Fibroblast of lung (primary cell): ENCODE measurements around the gene ARHGAP45.

Experiments
- EZH2 ChIP-seq: IDR thresholded peaks from 2 replicates; pipeline ENCODE4 v1.5.1; 2012; ENCODE audit warnings: low read length, control low read depth, mild to moderate bottlenecking; ENCODE audit errors: missing control alignments
- TF ChIP-seq, protein P1 (sequence below), 2 donors: IDR thresholded peaks in 1 of 2; conservative IDR thresholded peaks in 1 of 2; 1 replicate in 1 of 2; 2 replicates in 1 of 2; pipeline ENCODE4 v1.5.1; 2011 to 2012; ENCODE audit warnings: low read length in 2 of 2, control low read depth in 1 of 2, inconsistent platforms in 1 of 2, low read depth in 1 of 2, mild to moderate bottlenecking in 1 of 2

DNA sequence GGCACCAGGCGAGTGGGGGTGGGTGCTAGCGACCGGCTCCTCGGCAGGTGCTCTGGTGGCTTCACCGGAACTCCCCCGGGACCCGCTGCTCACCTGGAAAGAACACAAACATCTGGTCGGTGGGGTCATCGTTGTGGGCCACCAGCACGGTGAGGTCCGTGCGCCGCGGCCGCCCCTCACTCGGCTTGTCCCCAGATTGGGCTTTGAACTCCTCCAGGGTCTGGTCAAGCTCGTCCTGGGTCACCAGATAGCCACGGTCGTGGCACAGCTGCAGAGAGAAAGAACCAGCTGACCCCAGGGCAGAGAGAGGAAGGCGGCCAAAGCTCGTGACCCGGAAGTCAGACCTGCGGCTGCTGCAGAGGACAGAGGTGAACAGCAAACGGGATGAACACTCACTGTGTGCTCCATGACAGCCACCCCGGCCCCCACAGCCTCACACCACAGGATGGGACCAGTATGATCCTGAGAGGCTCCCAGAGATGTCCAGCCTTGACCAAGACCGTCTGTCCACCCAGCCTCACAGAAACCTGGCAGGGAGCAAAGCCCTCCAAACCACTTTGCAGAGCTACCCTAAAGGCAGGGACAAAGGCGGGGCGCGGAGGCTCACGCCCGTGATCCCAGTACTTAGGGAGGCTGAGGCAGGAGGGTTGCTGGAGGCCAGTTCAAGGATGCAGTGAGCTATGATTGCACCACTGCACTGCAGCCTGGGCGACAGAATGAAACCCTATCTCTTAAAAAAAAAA, 27.0 kb downstream of the ARHGAP45 start:
- TF ChIP-seq, protein P1, sequence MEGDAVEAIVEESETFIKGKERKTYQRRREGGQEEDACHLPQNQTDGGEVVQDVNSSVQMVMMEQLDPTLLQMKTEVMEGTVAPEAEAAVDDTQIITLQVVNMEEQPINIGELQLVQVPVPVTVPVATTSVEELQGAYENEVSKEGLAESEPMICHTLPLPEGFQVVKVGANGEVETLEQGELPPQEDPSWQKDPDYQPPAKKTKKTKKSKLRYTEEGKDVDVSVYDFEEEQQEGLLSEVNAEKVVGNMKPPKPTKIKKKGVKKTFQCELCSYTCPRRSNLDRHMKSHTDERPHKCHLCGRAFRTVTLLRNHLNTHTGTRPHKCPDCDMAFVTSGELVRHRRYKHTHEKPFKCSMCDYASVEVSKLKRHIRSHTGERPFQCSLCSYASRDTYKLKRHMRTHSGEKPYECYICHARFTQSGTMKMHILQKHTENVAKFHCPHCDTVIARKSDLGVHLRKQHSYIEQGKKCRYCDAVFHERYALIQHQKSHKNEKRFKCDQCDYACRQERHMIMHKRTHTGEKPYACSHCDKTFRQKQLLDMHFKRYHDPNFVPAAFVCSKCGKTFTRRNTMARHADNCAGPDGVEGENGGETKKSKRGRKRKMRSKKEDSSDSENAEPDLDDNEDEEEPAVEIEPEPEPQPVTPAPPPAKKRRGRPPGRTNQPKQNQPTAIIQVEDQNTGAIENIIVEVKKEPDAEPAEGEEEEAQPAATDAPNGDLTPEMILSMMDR (conservative IDR thresholded peaks at IDR 0.05 in 1 of 2, IDR thresholded peaks at IDR 0.05 in 1 of 2; ENCODE audit: low read depth in 1 of 2, low read length in 2 of 2): no peak
- no peak for TF ChIP-seq EZH2
